Ovary (tissue), 9 donors: Measurements from ENCODE around the gene LMNTD2. TPM values are rescaled to one million over a fixed set of nuclear protein-coding genes. Genes with fewer than 3 reads are reported as not detected.

Experiments
- DNase-seq, 5 donors: peaks; one replicate each; pipeline ENCODE4 v3.0.0-alpha.2; 2019 to 2020
- H3K27ac ChIP-seq, 2 donors: fragments of 200-600 bp; one replicate each; pipeline versions ENCODE4 v1.5.1 to v1.8.0; 2019 to 2022
- H3K27me3 ChIP-seq: fragments of 200-600 bp; one replicate; pipeline ENCODE4 v1.8.0; 2022
- H3K36me3 ChIP-seq: fragments of 200-600 bp; sonication (generic); one replicate; pipeline ENCODE4 v1.5.1; 2019
- H3K4me1 ChIP-seq: one replicate; pipeline ENCODE4 v1.8.1; 2013; ENCODE audit warnings: mild to moderate bottlenecking, moderate library complexity; ENCODE audit not compliant: insufficient read depth
- H3K4me3 ChIP-seq: fragments of 200-600 bp; sonication (generic); one replicate; pipeline ENCODE4 v1.5.1; 2017
- H3K9me3 ChIP-seq, 2 donors: fragments of 200-600 bp in 1 of 2; sonication (generic) in 1 of 2; one replicate each; pipeline versions ENCODE4 v1.5.1 to v1.8.1; 2013 to 2019; ENCODE audit warnings: mild to moderate bottlenecking in 1 of 2, moderate library complexity in 1 of 2
- CTCF ChIP-seq, 3 donors: fragments of 450-650 bp in 2 of 3; fragments of 200-600 bp in 1 of 3; IDR thresholded peaks; one replicate each; pipeline versions ENCODE4 v1.5.1 to v1.8.0; 2016 to 2022; ENCODE audit warnings: antibody characterized with exemption in 3 of 3, mild to moderate bottlenecking in 1 of 3
- EP300 ChIP-seq: sonication (generic); formaldehyde crosslinking; IDR thresholded peaks from one replicate; pipeline ENCODE4 v1.6.1; 2017; ENCODE audit warnings: antibody characterized with exemption
- POLR2A ChIP-seq: fragments of 450-650 bp; IDR thresholded peaks from one replicate; pipeline ENCODE4 v1.6.1; 2017; ENCODE audit warnings: antibody characterized with exemption, mild to moderate bottlenecking, moderate library complexity
- WGBS, 3 donors: extraction: QIAGEN DNeasy Blood & Tissue Kit in 1 of 3; methylation state at CpG; one replicate each; pipeline versions ENCODE4 v1.1.5 to v1.1.7; 2013 to 2017; 5-methylcytosine and 5-hydroxymethylcytosine counted together
- intact Hi-C, 4 donors: fragments of 100-400 bp; cut with DNase I; formaldehyde crosslinking; loops; one replicate each; pipeline versions ENCODE4 v1.11.0 to v1.15.1; 2022 to 2023
- polyA plus RNA-seq, 2 donors: library from polyadenylated mRNA; stranded (reverse); fragments of 200-250 nt in 1 of 2; fragments of 350-450 nt in 1 of 2; fragmentation: Illumina TruSeq in 1 of 2; extraction: RNeasy Lipid Tissue Mini Kit (QIAGEN cat#74804) in 1 of 2; gene quantifications; one replicate each; pipeline ENCODE4 v1.2.3, GENCODE V29; 2013 to 2014
- total RNA-seq, 7 donors: library from RNA; depleted of rRNA in 2 of 7; stranded (reverse); fragments of >200 nt in 2 of 7; fragmentation: NEBNext Ultra II Directional in 3 of 7; extraction: Animal tissue kit (Norgen Biotek cat#: 25700) in 3 of 7; gene quantifications; one replicate each; pipeline versions ENCODE4 v1.1.0 to v1.2.4, GENCODE V29; 2016 to 2023
- donor health status: DM: no; HTN: no; CAD: no; lungs with moderate emphysema.
- donor health status: DM: no; HTN: no; CAD: no.
- donor health status: Bipolar disorder and iron deficiency.
- donor health status: DM: yes; HTN: yes; CAD: no.
- donor health status: DM: no; HTN: no; CAD: no.
- donor health status: DM: yes; HTN: yes; CAD: no.

LMNTD2 gene
- total and polyA plus RNA-seq, 9 donors = 0.70 to 7.6 (median 1.2) TPM; not detected in 1

GRCh38 chr11:590997-591396, 30.5 kb upstream of the LMNTD2 start:
- TF ChIP-seq CTCF (IDR thresholded peaks at IDR 0.05) (no peak), POLR2A (no peak), EP300 (no peak)

GRCh38 chr11:589798-590197, 29.3 kb upstream of the LMNTD2 start:
- peak in 1 of 5 donors; percentile 28 for DNase-seq
- no peak overlapping the region for H3K4me3 ChIP-seq
- no peaks in the 10 kb centered on the region for H3K36me3 ChIP-seq
- 93 to 94% (median 93%) methylated on average over 26 of the region's 26 CpGs for WGBS, 3 donors
- no peak overlapping the region for H3K27ac ChIP-seq
- no peaks in the 10 kb centered on the region for H3K27me3 ChIP-seq
- TF ChIP-seq POLR2A (no peak), EP300 (no peak), CTCF (IDR thresholded peaks at IDR 0.05) (no peak)
- no peaks in the 10 kb centered on the region for H3K4me1 ChIP-seq
- intact Hi-C loops = no loop called here
- H3K9me3 ChIP-seq = no peaks in the 10 kb centered on the region

More at GRCh38 chr11:590997-591396, 30.5 kb upstream of the LMNTD2 start:
- Histone ChIP-seq H3K4me1 (no peaks in the 10 kb centered on the region), H3K27ac (no peak overlapping the region), H3K4me3 (no peak overlapping the region), H3K36me3 (no peaks in the 10 kb centered on the region), H3K9me3 (no peaks in the 10 kb centered on the region), H3K27me3 (no peaks in the 10 kb centered on the region)
- DNase-seq = no peak
- intact Hi-C loops = no loop called here
- WGBS, 3 donors = 74 to 79% (median 78%) methylated on average over 11 of the region's 11 CpGs

GRCh38 chr11:587978-588380, 27.4 kb upstream of the LMNTD2 start:
- H3K27me3 ChIP-seq = no peaks in the 10 kb centered on the region
- H3K9me3 ChIP-seq = no peaks in the 10 kb centered on the region
- no peak overlapping the region for H3K27ac ChIP-seq
- H3K4me1 ChIP-seq = no peaks in the 10 kb centered on the region
- intact Hi-C loops = no loop called here
- no peaks in the 10 kb centered on the region for H3K36me3 ChIP-seq
- TF ChIP-seq EP300 (no peak), CTCF (IDR thresholded peaks at IDR 0.05) (no peak), POLR2A (no peak)
- 20 to 39% (median 30%) methylated on average over 6 of the region's 6 CpGs for WGBS, 3 donors
- no peak overlapping the region for H3K4me3 ChIP-seq
- peak in 1 of 5 donors; percentile 49 for DNase-seq

- H3K36me3 ChIP-seq = no peaks in the 10 kb centered on the region
- WGBS, 3 donors = 65 to 73% (median 67%) methylated on average over 8 of the region's 8 CpGs
- H3K9me3 ChIP-seq = no peaks in the 10 kb centered on the region
Observed at GRCh38 chr11:587546-587945, 27.0 kb upstream of the LMNTD2 start.

More at GRCh38 chr11:587546-587945, 27.0 kb upstream of the LMNTD2 start:
- Histone ChIP-seq H3K27me3 (no peaks in the 10 kb centered on the region), H3K4me1 (no peaks in the 10 kb centered on the region), H3K27ac (no peak overlapping the region), H3K4me3 (no peak overlapping the region)
- intact Hi-C loops = no loop called here
- DNase-seq = no peak
- TF ChIP-seq CTCF (IDR thresholded peaks at IDR 0.05) (no peak), EP300 (no peak), POLR2A (no peak)
